Right lobe of liver (tissue), 4 donors: ENCODE measurements around the gene FTO.

ENCODE experiments used
- POLR2A ChIP-seq: fragments of 450-650 bp; IDR thresholded peaks from one replicate; pipeline ENCODE4 v1.6.1; 2017; ENCODE audit warnings: antibody characterized with exemption, mild to moderate bottlenecking
- TF ChIP-seq, protein P1 (sequence below), 4 donors: fragments of 200-600 bp in 3 of 4; fragments of 450-650 bp in 1 of 4; IDR thresholded peaks; one replicate each; pipeline versions ENCODE4 v1.5.1 to v1.8.0; 2016 to 2022; ENCODE audit warnings: antibody characterized with exemption in 4 of 4, mild to moderate bottlenecking in 2 of 4
- donor health status: DM: no; HTN: no; CAD: no.
- donor health status: DM: no; HTN: no; CAD: no.
- donor health status: DM: no; HTN: yes; CAD: no.

DNA sequence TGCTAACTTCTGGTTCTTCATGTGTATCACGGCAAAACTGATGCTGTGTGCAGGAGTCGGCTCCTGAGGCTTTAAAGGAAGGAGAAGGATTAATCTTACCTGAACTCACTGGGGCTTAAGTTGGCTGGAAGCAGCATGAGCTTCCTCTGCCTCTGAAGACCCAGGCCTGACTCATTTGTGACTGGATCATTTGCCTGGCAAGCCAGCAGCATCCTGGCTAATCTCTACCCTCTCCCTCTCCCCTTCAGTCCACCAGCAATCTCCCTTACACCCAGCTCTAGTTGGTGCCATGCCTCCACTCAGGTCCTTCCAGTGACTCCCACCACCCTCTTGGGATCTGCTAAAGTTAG lies 432.3 kb downstream of the FTO start:
- TF ChIP-seq, protein P1, sequence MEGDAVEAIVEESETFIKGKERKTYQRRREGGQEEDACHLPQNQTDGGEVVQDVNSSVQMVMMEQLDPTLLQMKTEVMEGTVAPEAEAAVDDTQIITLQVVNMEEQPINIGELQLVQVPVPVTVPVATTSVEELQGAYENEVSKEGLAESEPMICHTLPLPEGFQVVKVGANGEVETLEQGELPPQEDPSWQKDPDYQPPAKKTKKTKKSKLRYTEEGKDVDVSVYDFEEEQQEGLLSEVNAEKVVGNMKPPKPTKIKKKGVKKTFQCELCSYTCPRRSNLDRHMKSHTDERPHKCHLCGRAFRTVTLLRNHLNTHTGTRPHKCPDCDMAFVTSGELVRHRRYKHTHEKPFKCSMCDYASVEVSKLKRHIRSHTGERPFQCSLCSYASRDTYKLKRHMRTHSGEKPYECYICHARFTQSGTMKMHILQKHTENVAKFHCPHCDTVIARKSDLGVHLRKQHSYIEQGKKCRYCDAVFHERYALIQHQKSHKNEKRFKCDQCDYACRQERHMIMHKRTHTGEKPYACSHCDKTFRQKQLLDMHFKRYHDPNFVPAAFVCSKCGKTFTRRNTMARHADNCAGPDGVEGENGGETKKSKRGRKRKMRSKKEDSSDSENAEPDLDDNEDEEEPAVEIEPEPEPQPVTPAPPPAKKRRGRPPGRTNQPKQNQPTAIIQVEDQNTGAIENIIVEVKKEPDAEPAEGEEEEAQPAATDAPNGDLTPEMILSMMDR (IDR thresholded peaks at IDR 0.05): no peak
- no peak for TF ChIP-seq POLR2A
